Activated CD4-positive, alpha-beta T cell treated with anti-CD3 and anti-CD28 coated beads for 36 hours (primary cell): ENCODE results near the gene KIF25. TPM values are rescaled to one million over a fixed set of nuclear protein-coding genes. Genes with fewer than 3 reads are reported as not detected.
A peak's percentile ranks its signal among the peaks of the same experiment; 100 is the strongest.

Experiments
- ATAC-seq: fragments of 200-7000 bp; cut with Tn5 transposase; one replicate; pipeline ENCODE4 v1.10.0; 2021; ENCODE audit warnings: mild to moderate bottlenecking, moderate library complexity
- CTCF ChIA-PET: fragments of 350-600 bp; sonication (Branson Sonifier 250); formaldehyde crosslinking; loops from one replicate; lab custom pipeline; 2021; ENCODE audit warnings: antibody characterized with exemption; lab: Charles Lee
- POLR2A ChIA-PET: fragments of 350-600 bp; sonication (Branson Sonifier 250); formaldehyde crosslinking; loops from one replicate; lab custom pipeline; 2021; ENCODE audit warnings: antibody characterized with exemption, inconsistent platforms; lab: Charles Lee
- DNase-seq: peaks from one replicate; pipeline ENCODE4 v3.0.0-alpha.2; 2020
- H3K27ac Mint-ChIP-seq: one replicate; pipeline ENCODE4 v1.8.0; 2021; ENCODE audit warnings: mixed read lengths
- H3K27me3 Mint-ChIP-seq: one replicate; pipeline ENCODE4 v1.8.0; 2021; ENCODE audit warnings: mixed read lengths
- H3K36me3 Mint-ChIP-seq: one replicate; pipeline ENCODE4 v1.8.0; 2021; ENCODE audit warnings: low read depth, mixed read lengths
- H3K4me1 Mint-ChIP-seq: one replicate; pipeline ENCODE4 v1.8.0; 2021; ENCODE audit warnings: mixed read lengths
- H3K4me3 Mint-ChIP-seq: one replicate; pipeline ENCODE4 v1.8.0; 2021; ENCODE audit warnings: mild to moderate bottlenecking, moderate library complexity, mixed read lengths
- H3K9me3 Mint-ChIP-seq: one replicate; pipeline ENCODE4 v1.8.0; 2021; ENCODE audit warnings: low read depth, mixed read lengths
- intact Hi-C, 2 experiments: fragments of 100-400 bp; cut with DNase I in 1 of 2; cut with micrococcal nuclease in 1 of 2; formaldehyde crosslinking; loops; one replicate each; pipeline versions ENCODE4 v1.14.2 to v1.15.1; 2022 to 2024; cut with DNase I, micrococcal nuclease
- total RNA-seq, 2 experiments: library from RNA; stranded (reverse); gene quantifications; one replicate each; pipeline ENCODE4 v1.2.3, GENCODE V29; 2021

The KIF25 gene
- total RNA-seq, 2 experiments from 2014 or later, result not detected

GRCh38 chr6:167987396-167988153 lies 9.9 kb upstream of the KIF25 start:
- H3K27ac Mint-ChIP-seq, result no peak overlapping the region
- H3K27me3 Mint-ChIP-seq, result no peaks in the 10 kb centered on the region
- DNase-seq (no peak), ATAC-seq (no peak)
- no peaks in the 10 kb centered on the region for H3K36me3 Mint-ChIP-seq
- intact Hi-C loops, result no loop called here
- ChIA-PET POLR2A (interaction anchor here (0.6 kb wide), 1 partner anchor 74 kb away, joined by 3 read pairs; no protein-coding TSS in a partner anchor), CTCF (no interaction called here)
- H3K9me3 Mint-ChIP-seq, result no peaks in the 10 kb centered on the region
- H3K4me3 Mint-ChIP-seq, result no peak overlapping the region
- H3K4me1 Mint-ChIP-seq, result no peaks in the 10 kb centered on the region

- Mint-ChIP-seq H3K4me1 (no peaks in the 10 kb centered on the region), H3K36me3 (no peaks in the 10 kb centered on the region), H3K27ac (no peak overlapping the region), H3K27me3 (no peaks in the 10 kb centered on the region), H3K9me3 (no peaks in the 10 kb centered on the region), H3K4me3 (no peak overlapping the region)
- POLR2A ChIA-PET, result no interaction called here
- no peak for ATAC-seq
- CTCF ChIA-PET, result no interaction called here
- intact Hi-C loops, result no loop called here
- DNase-seq, result no peak
Measured at GRCh38 chr6:167988154-167988495, 9.3 kb upstream of the KIF25 start.

GRCh38 chr6:167988945-167989841 lies 8.3 kb upstream of the KIF25 start:
- ATAC-seq (no peak), DNase-seq (no peak)
- intact Hi-C loops, result no loop called here
- H3K4me1 Mint-ChIP-seq, result no peaks in the 10 kb centered on the region
- no peak overlapping the region for H3K27ac Mint-ChIP-seq
- H3K27me3 Mint-ChIP-seq, result peaks cover 3% of the 10 kb centered on the region
- H3K9me3 Mint-ChIP-seq, result no peaks in the 10 kb centered on the region
- ChIA-PET POLR2A (no interaction called here), CTCF (interaction anchor here (0.7 kb wide), 1 partner anchor 40 kb away, joined by 3 read pairs; no protein-coding TSS in a partner anchor)
- H3K36me3 Mint-ChIP-seq, result no peaks in the 10 kb centered on the region
- H3K4me3 Mint-ChIP-seq, result no peak overlapping the region

GRCh38 chr6:167990016-167990945 lies 7.2 kb upstream of the KIF25 start:
- H3K4me3 Mint-ChIP-seq, result no peak overlapping the region
- H3K27ac Mint-ChIP-seq, result no peak overlapping the region
- intact Hi-C loops, result no loop called here
- DNase-seq (peak; percentile 16), ATAC-seq (no peak)
- ChIA-PET POLR2A (no interaction called here), CTCF (no interaction called here)
- no peaks in the 10 kb centered on the region for H3K9me3 Mint-ChIP-seq
- H3K27me3 Mint-ChIP-seq, result peaks cover 3% of the 10 kb centered on the region
- H3K4me1 Mint-ChIP-seq, result no peaks in the 10 kb centered on the region
- H3K36me3 Mint-ChIP-seq, result no peaks in the 10 kb centered on the region

GRCh38 chr6:167993169-167993568 lies 4.3 kb upstream of the KIF25 start:
- Mint-ChIP-seq H3K4me1 (no peaks in the 10 kb centered on the region), H3K27me3 (peaks cover 6% of the 10 kb centered on the region), H3K27ac (no peak overlapping the region), H3K36me3 (no peaks in the 10 kb centered on the region), H3K9me3 (no peaks in the 10 kb centered on the region), H3K4me3 (no peak overlapping the region)
- ChIA-PET POLR2A (no interaction called here), CTCF (no interaction called here)
- ATAC-seq, result no peak
- DNase-seq, result no peak
- intact Hi-C loops, result no loop called here

GRCh38 chr6:167993831-167994230 lies 3.6 kb upstream of the KIF25 start:
- H3K4me1 Mint-ChIP-seq, result no peaks in the 10 kb centered on the region
- peaks cover 6% of the 10 kb centered on the region for H3K27me3 Mint-ChIP-seq
- intact Hi-C loops, result no loop called here
- DNase-seq (no peak), ATAC-seq (no peak)
- no peaks in the 10 kb centered on the region for H3K36me3 Mint-ChIP-seq
- no peak overlapping the region for H3K4me3 Mint-ChIP-seq
- CTCF ChIA-PET, result no interaction called here
- no peak overlapping the region for H3K27ac Mint-ChIP-seq
- no peaks in the 10 kb centered on the region for H3K9me3 Mint-ChIP-seq
- POLR2A ChIA-PET, result no interaction called here

- Mint-ChIP-seq H3K4me1 (no peaks in the 10 kb centered on the region), H3K27me3 (peaks cover 6% of the 10 kb centered on the region), H3K9me3 (no peaks in the 10 kb centered on the region), H3K27ac (no peak overlapping the region), H3K36me3 (no peaks in the 10 kb centered on the region), H3K4me3 (no peak overlapping the region)
- no peak for ATAC-seq
- DNase-seq, result no peak
- ChIA-PET CTCF (no interaction called here), POLR2A (no interaction called here)
- intact Hi-C loops, result no loop called here
Measured at GRCh38 chr6:167995302-167995701, 2.2 kb upstream of the KIF25 start.

- H3K9me3 Mint-ChIP-seq, result no peaks in the 10 kb centered on the region
- CTCF ChIA-PET, result no interaction called here
- H3K36me3 Mint-ChIP-seq, result no peaks in the 10 kb centered on the region
- H3K4me1 Mint-ChIP-seq, result no peaks in the 10 kb centered on the region
- DNase-seq (no peak), ATAC-seq (no peak)
- H3K4me3 Mint-ChIP-seq, result no peak overlapping the region
- no peak overlapping the region for H3K27ac Mint-ChIP-seq
- POLR2A ChIA-PET, result no interaction called here
- H3K27me3 Mint-ChIP-seq, result peaks cover 6% of the 10 kb centered on the region
- intact Hi-C loops, result no loop called here
Measured at GRCh38 chr6:167995731-167996151, 1.7 kb upstream of the KIF25 start.

- ChIA-PET POLR2A (no interaction called here), CTCF (no interaction called here)
- intact Hi-C loops, result no loop called here
- ATAC-seq (no peak), DNase-seq (no peak)
- Mint-ChIP-seq H3K27ac (no peak overlapping the region), H3K9me3 (no peaks in the 10 kb centered on the region), H3K4me1 (no peaks in the 10 kb centered on the region), H3K4me3 (no peak overlapping the region), H3K27me3 (peaks cover 6% of the 10 kb centered on the region), H3K36me3 (no peaks in the 10 kb centered on the region)
Measured at GRCh38 chr6:167996424-167997199, 859 bp upstream of the KIF25 start.

- no peak for DNase-seq
- Mint-ChIP-seq H3K27me3 (peaks cover 6% of the 10 kb centered on the region), H3K4me3 (no peak overlapping the region), H3K9me3 (no peaks in the 10 kb centered on the region), H3K4me1 (no peaks in the 10 kb centered on the region), H3K36me3 (no peaks in the 10 kb centered on the region), H3K27ac (no peak overlapping the region)
- ChIA-PET CTCF (no interaction called here), POLR2A (no interaction called here)
- no peak for ATAC-seq
- intact Hi-C loops, result no loop called here
Measured at GRCh38 chr6:167998215-167998614, 744 bp downstream of the KIF25 start.
